Type B pancreatic cell (in vitro differentiated cells): Measurements from ENCODE around the gene XYLT1. TPM values are rescaled to one million over a fixed set of nuclear protein-coding genes. Genes with fewer than 3 reads are reported as not detected.
A peak's percentile ranks its signal among the peaks of the same experiment; 100 is the strongest.

ENCODE experiments used
- DNase-seq: peaks from one replicate; pipeline ENCODE4 v3.0.0; 2021; ENCODE audit warnings: mixed read lengths; ENCODE audit not compliant: unreplicated experiment; ENCODE audit errors: extremely low spot score
- H3K27ac Mint-ChIP-seq: 2 replicates; pipeline ENCODE4 v1.8.0; 2021; ENCODE audit warnings: mild to moderate bottlenecking, mixed read lengths
- H3K27me3 Mint-ChIP-seq: 2 replicates; pipeline ENCODE4 v1.8.0; 2021; ENCODE audit warnings: mixed read lengths
- H3K36me3 Mint-ChIP-seq: 2 replicates; pipeline ENCODE4 v1.8.0; 2021; ENCODE audit warnings: mixed read lengths
- H3K4me1 Mint-ChIP-seq: one replicate; pipeline ENCODE4 v1.8.0; 2021; ENCODE audit warnings: mixed read lengths; ENCODE audit not compliant: unreplicated experiment
- H3K4me3 Mint-ChIP-seq: 2 replicates; pipeline ENCODE4 v1.8.0; 2021; ENCODE audit warnings: mild to moderate bottlenecking, mixed read lengths
- H3K9me3 Mint-ChIP-seq: 2 replicates; pipeline ENCODE4 v1.8.0; 2021; ENCODE audit warnings: mixed read lengths
- CTCF ChIP-seq: fragments of 200-600 bp; sonication (generic); conservative IDR thresholded peaks from 2 replicates; pipeline ENCODE4 v1.5.0; 2021; ENCODE audit warnings: antibody characterized with exemption, mild to moderate bottlenecking
- total RNA-seq: library from RNA; stranded (reverse); gene quantifications from 2 replicates; pipeline ENCODE4 v1.2.1, GENCODE V29; 2021; ENCODE audit warnings: low replicate concordance

The XYLT1 gene
- total RNA-seq, 1 donor from 2014 or later, result 14.9 TPM

GRCh38 chr16:17272716-17273115 is 198.0 kb downstream of the XYLT1 start:
- H3K4me1 Mint-ChIP-seq, result peaks cover 30% of the 10 kb centered on the region
- H3K4me3 Mint-ChIP-seq, result no peak overlapping the region
- peak overlapping the region; percentile 35 for H3K27ac Mint-ChIP-seq
- no peak for TF ChIP-seq CTCF
- no peaks in the 10 kb centered on the region for H3K9me3 Mint-ChIP-seq
- H3K27me3 Mint-ChIP-seq, result no peaks in the 10 kb centered on the region
- no peak for DNase-seq
- no peaks in the 10 kb centered on the region for H3K36me3 Mint-ChIP-seq

GRCh38 chr16:17271687-17272086 is 199.1 kb downstream of the XYLT1 start:
- no peaks in the 10 kb centered on the region for H3K27me3 Mint-ChIP-seq
- H3K36me3 Mint-ChIP-seq, result no peaks in the 10 kb centered on the region
- no peak for DNase-seq
- no peaks in the 10 kb centered on the region for H3K9me3 Mint-ChIP-seq
- peaks cover 30% of the 10 kb centered on the region for H3K4me1 Mint-ChIP-seq
- no peak for TF ChIP-seq CTCF
- no peak overlapping the region for H3K4me3 Mint-ChIP-seq
- peak overlapping the region; percentile 50 for H3K27ac Mint-ChIP-seq

GRCh38 chr16:17270683-17271109 is 200.1 kb downstream of the XYLT1 start:
- Mint-ChIP-seq H3K36me3 (no peaks in the 10 kb centered on the region), H3K27me3 (no peaks in the 10 kb centered on the region), H3K4me1 (peaks cover 28% of the 10 kb centered on the region), H3K4me3 (no peak overlapping the region), H3K27ac (peak overlapping the region; percentile 35), H3K9me3 (no peaks in the 10 kb centered on the region)
- no peak for TF ChIP-seq CTCF
- DNase-seq, result no peak

- peaks cover 22% of the 10 kb centered on the region for H3K4me1 Mint-ChIP-seq
- peak overlapping the region; percentile 35 for H3K27ac Mint-ChIP-seq
Measured at GRCh38 chr16:17270111-17270510, 200.6 kb downstream of the XYLT1 start.

GRCh38 chr16:17269439-17269838 is 201.3 kb downstream of the XYLT1 start:
- DNase-seq, result no peak
- TF ChIP-seq CTCF, result no peak
- no peaks in the 10 kb centered on the region for H3K36me3 Mint-ChIP-seq
- no peak overlapping the region for H3K27ac Mint-ChIP-seq
- H3K4me3 Mint-ChIP-seq, result no peak overlapping the region
- H3K9me3 Mint-ChIP-seq, result no peaks in the 10 kb centered on the region
- H3K4me1 Mint-ChIP-seq, result peaks cover 21% of the 10 kb centered on the region
- H3K27me3 Mint-ChIP-seq, result no peaks in the 10 kb centered on the region

More at GRCh38 chr16:17270111-17270510, 200.6 kb downstream of the XYLT1 start:
- no peaks in the 10 kb centered on the region for H3K9me3 Mint-ChIP-seq
- H3K27me3 Mint-ChIP-seq, result no peaks in the 10 kb centered on the region
- DNase-seq, result no peak
- H3K4me3 Mint-ChIP-seq, result no peak overlapping the region
- TF ChIP-seq CTCF, result no peak
- H3K36me3 Mint-ChIP-seq, result no peaks in the 10 kb centered on the region
